ENCODE measurements around the gene RXFP1.

DNA sequence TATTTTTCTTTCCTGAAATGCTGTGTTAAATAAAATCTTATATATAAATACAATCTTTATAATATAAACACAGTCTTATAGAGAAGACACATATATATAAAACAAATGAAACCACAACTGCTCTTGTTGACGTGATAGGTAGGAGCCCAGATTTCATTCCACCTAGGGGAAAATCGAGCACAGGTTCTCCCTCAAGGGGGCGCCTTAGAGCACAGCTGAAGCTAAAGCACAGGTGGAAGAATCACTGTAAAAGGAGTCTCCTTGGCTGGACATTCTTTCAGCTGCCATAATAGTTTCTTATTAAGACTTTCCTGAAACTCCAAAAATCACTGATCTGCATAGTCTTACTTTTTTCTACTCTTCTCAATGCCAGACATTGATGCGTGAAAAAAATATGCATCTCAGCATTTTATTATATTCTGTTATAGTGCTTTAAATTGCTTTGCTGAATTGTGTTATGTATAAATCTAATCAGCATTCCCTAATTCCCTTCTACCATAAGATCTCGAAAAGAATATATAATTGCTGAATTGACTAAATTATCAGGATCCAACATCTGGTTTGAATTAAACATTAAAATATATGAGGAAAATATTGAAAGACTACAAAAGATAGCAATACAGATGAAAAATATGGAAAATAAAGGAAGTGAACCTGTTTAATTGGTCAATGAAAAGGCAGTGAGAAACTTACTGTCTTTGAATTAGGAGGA lies 25.5 kb upstream of the RXFP1 start:
- TF ChIP-seq, protein P1, sequence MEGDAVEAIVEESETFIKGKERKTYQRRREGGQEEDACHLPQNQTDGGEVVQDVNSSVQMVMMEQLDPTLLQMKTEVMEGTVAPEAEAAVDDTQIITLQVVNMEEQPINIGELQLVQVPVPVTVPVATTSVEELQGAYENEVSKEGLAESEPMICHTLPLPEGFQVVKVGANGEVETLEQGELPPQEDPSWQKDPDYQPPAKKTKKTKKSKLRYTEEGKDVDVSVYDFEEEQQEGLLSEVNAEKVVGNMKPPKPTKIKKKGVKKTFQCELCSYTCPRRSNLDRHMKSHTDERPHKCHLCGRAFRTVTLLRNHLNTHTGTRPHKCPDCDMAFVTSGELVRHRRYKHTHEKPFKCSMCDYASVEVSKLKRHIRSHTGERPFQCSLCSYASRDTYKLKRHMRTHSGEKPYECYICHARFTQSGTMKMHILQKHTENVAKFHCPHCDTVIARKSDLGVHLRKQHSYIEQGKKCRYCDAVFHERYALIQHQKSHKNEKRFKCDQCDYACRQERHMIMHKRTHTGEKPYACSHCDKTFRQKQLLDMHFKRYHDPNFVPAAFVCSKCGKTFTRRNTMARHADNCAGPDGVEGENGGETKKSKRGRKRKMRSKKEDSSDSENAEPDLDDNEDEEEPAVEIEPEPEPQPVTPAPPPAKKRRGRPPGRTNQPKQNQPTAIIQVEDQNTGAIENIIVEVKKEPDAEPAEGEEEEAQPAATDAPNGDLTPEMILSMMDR (IDR thresholded peaks at IDR 0.05) = peak; percentile 51
- TF ChIP-seq POLR2AphosphoS5 (IDR thresholded peaks at IDR 0.05; ENCODE audit: low read depth, low read length) (no peak), RCOR1 (IDR thresholded peaks at IDR 0.05; ENCODE audit: low read length) (no peak), SMC3 (IDR thresholded peaks at IDR 0.05; ENCODE audit: low read depth, low read length) (no peak)

All from SK-N-SH (cell line).